ENCODE results near the gene GUF1.
"Not testable (repeated sequence)": the region's sequence is repeated elsewhere in the genome, so short reads cannot be mapped to it uniquely, and the experiment has no call there.

GUF1 gene

GRCh38 chr4:44704673-44705072 lies 26.5 kb downstream of the GUF1 start:
- DNase-seq, result no peak

- no peak for DNase-seq
These were observed 34.9 kb downstream of the GUF1 start for GRCh38 chr4:44713125-44713524.

- DNase-seq, result no peak
These were observed 38.4 kb downstream of the GUF1 start for GRCh38 chr4:44716597-44716996.

- DNase-seq, result no peak
These were observed 42.2 kb downstream of the GUF1 start for GRCh38 chr4:44720371-44720770.

- DNase-seq, result no peak
These were observed 43.8 kb downstream of the GUF1 start for GRCh38 chr4:44722001-44722400.

GRCh38 chr4:44725166-44725565 lies 46.9 kb downstream of the GUF1 start:
- no peak for DNase-seq

- no peak for DNase-seq
These were observed 47.5 kb downstream of the GUF1 start for GRCh38 chr4:44725726-44726037.

- peak; percentile 39 for DNase-seq
These were observed 48.0 kb downstream of the GUF1 start, which contains the start of gene GNPDA2 for GRCh38 chr4:44726038-44726871. TSS of gene GNPDA2 (minus strand) at chr4:44726556. CDS start at chr4:44722207, 4,349 bp downstream.

- no peak for DNase-seq
These were observed 49.3 kb downstream of the GUF1 start for GRCh38 chr4:44727471-44727870.

GRCh38 chr4:44728694-44729093 lies 50.5 kb downstream of the GUF1 start:
- not testable (repeated sequence) for DNase-seq

- DNase-seq, result no peak
These were observed 58.7 kb downstream of the GUF1 start for GRCh38 chr4:44736900-44737299.

- DNase-seq, result no peak
These were observed 60.4 kb downstream of the GUF1 start for GRCh38 chr4:44738615-44739014.

GRCh38 chr4:44740201-44740600 lies 62.0 kb downstream of the GUF1 start:
- no peak for DNase-seq
